MCF 10A (cell line): ENCODE data around the gene APBA1. TPM values are rescaled to one million over a fixed set of nuclear protein-coding genes. Genes with fewer than 3 reads are reported as not detected.

Experiments used
- BruUV-seq: library from RNA; stranded (reverse); fragments of 400-500 nt; replicated peaks from 2 replicates; lab custom pipeline; 2021; lab: Mats Ljungman, UMichigan
- CTCF ChIA-PET: fragments of 300-600 bp; sonication (Branson Sonifier 250); formaldehyde crosslinking; extraction: SDS; loops from one replicate; lab custom pipeline; 2021; ENCODE audit warnings: antibody characterized with exemption, inconsistent platforms; lab: Yijun Ruan, JAX
- POLR2A ChIA-PET: fragments of 300-600, 350-650 bp; sonication (Branson Sonifier 250); formaldehyde crosslinking; extraction: SDS; loops from one replicate; lab custom pipeline; 2020; ENCODE audit warnings: antibody characterized with exemption, inconsistent platforms; lab: Yijun Ruan, JAX
- DNase-seq: peaks from one replicate; pipeline ENCODE4 v3.0.0-alpha.2; 2018; ENCODE audit not compliant: unreplicated experiment
- H3K27ac Mint-ChIP-seq: one replicate; pipeline ENCODE4 v1.8.0; 2022; ENCODE audit warnings: mild to moderate bottlenecking, low read depth, mixed read lengths; ENCODE audit not compliant: unreplicated experiment
- H3K27me3 Mint-ChIP-seq: one replicate; pipeline ENCODE4 v1.8.0; 2022; ENCODE audit warnings: mixed read lengths; ENCODE audit not compliant: insufficient read depth, unreplicated experiment
- H3K36me3 Mint-ChIP-seq: one replicate; pipeline ENCODE4 v1.8.0; 2022; ENCODE audit warnings: mild to moderate bottlenecking, moderate library complexity, mixed read lengths; ENCODE audit not compliant: insufficient read depth, unreplicated experiment
- H3K4me1 Mint-ChIP-seq: one replicate; pipeline ENCODE4 v1.8.0; 2022; ENCODE audit warnings: mixed read lengths; ENCODE audit not compliant: insufficient read depth, unreplicated experiment
- H3K4me3 Mint-ChIP-seq: one replicate; pipeline ENCODE4 v1.8.0; 2022; ENCODE audit warnings: mild to moderate bottlenecking, moderate library complexity, mixed read lengths; ENCODE audit not compliant: unreplicated experiment
- H3K9me3 Mint-ChIP-seq: one replicate; pipeline ENCODE4 v1.8.0; 2022; ENCODE audit warnings: mixed read lengths; ENCODE audit not compliant: unreplicated experiment
- CTCF ChIP-seq: fragments of 200-600 bp; IDR thresholded peaks from one replicate; pipeline ENCODE4 v1.8.0; 2022; ENCODE audit warnings: antibody characterized with exemption, mild to moderate bottlenecking; ENCODE audit not compliant: unreplicated experiment
- intact Hi-C: fragments of 100-400 bp; cut with micrococcal nuclease; formaldehyde crosslinking; loops from 2 replicates; pipeline ENCODE4 v1.14.1; 2022
- total RNA-seq: library from RNA; stranded (reverse); gene quantifications from 2 replicates; pipeline ENCODE4 v1.2.3, GENCODE V29; 2022

APBA1 gene
- total RNA-seq, 1 experiment from 2014 or later: 0.07 TPM

GRCh38 chr9:69499959-69500358 is 172.2 kb downstream of the APBA1 start:
- ChIA-PET CTCF (interaction anchor here (0.6 kb wide), 1 partner anchor 67 kb away, joined by 3 read pairs; no protein-coding TSS in a partner anchor), POLR2A (no interaction called here)
- H3K9me3 Mint-ChIP-seq: no peaks in the 10 kb centered on the region
- DNase-seq: no peak
- no peak overlapping the region for H3K4me3 Mint-ChIP-seq
- BruUV-seq: no TSS peak
- no peaks in the 10 kb centered on the region for H3K27me3 Mint-ChIP-seq
- H3K27ac Mint-ChIP-seq: no peak overlapping the region
- no peaks in the 10 kb centered on the region for H3K36me3 Mint-ChIP-seq
- TF ChIP-seq CTCF: no peak
- peaks cover 12% of the 10 kb centered on the region for H3K4me1 Mint-ChIP-seq
- intact Hi-C loops: no loop called here

GRCh38 chr9:69499407-69499806 is 172.8 kb downstream of the APBA1 start:
- H3K36me3 Mint-ChIP-seq: no peaks in the 10 kb centered on the region
- H3K27ac Mint-ChIP-seq: no peak overlapping the region
- BruUV-seq: no TSS peak
- no peak for TF ChIP-seq CTCF
- no peak for DNase-seq
- H3K9me3 Mint-ChIP-seq: no peaks in the 10 kb centered on the region
- peaks cover 12% of the 10 kb centered on the region for H3K4me1 Mint-ChIP-seq
- ChIA-PET CTCF (interaction anchor here (0.6 kb wide), 1 partner anchor 66 kb away, joined by 3 read pairs; no protein-coding TSS in a partner anchor), POLR2A (no interaction called here)
- intact Hi-C loops: no loop called here
- H3K27me3 Mint-ChIP-seq: no peaks in the 10 kb centered on the region
- no peak overlapping the region for H3K4me3 Mint-ChIP-seq

- H3K27me3 Mint-ChIP-seq: no peaks in the 10 kb centered on the region
- TF ChIP-seq CTCF: no peak
- CTCF ChIA-PET: interaction anchor here (0.6 to 0.7 kb wide), 2 partner anchors 109 to 278 kb away, joined by 3 to 4 read pairs; no protein-coding TSS in a partner anchor
These were observed 173.7 kb downstream of the APBA1 start for GRCh38 chr9:69498470-69498869.

GRCh38 chr9:69497816-69498215 is 174.4 kb downstream of the APBA1 start:
- Mint-ChIP-seq H3K9me3 (no peaks in the 10 kb centered on the region), H3K27me3 (no peaks in the 10 kb centered on the region), H3K4me3 (no peak overlapping the region), H3K4me1 (peaks cover 4% of the 10 kb centered on the region), H3K36me3 (no peaks in the 10 kb centered on the region), H3K27ac (no peak overlapping the region)
- no TSS peak for BruUV-seq
- ChIA-PET CTCF (interaction anchor here (0.6 kb wide), 1 partner anchor 277 kb away, joined by 4 read pairs; no protein-coding TSS in a partner anchor), POLR2A (no interaction called here)
- TF ChIP-seq CTCF: no peak
- intact Hi-C loops: no loop called here
- DNase-seq: no peak

More at GRCh38 chr9:69498470-69498869, 173.7 kb downstream of the APBA1 start:
- Mint-ChIP-seq H3K4me3 (no peak overlapping the region), H3K27ac (no peak overlapping the region), H3K36me3 (no peaks in the 10 kb centered on the region), H3K9me3 (no peaks in the 10 kb centered on the region), H3K4me1 (peaks cover 11% of the 10 kb centered on the region)
- no TSS peak for BruUV-seq
- POLR2A ChIA-PET: no interaction called here
- no peak for DNase-seq
- intact Hi-C loops: no loop called here
